Hypothalamus (tissue), 51 donors: ENCODE data around the gene SSR4.
A peak's percentile ranks its signal among the peaks of the same experiment; 100 is the strongest.

Source experiments
- DNase-seq, 51 donors: peaks; one replicate each; lab custom pipeline; 2025; lab: John Stamatoyannopoulos, UW

The SSR4 gene

DNA sequence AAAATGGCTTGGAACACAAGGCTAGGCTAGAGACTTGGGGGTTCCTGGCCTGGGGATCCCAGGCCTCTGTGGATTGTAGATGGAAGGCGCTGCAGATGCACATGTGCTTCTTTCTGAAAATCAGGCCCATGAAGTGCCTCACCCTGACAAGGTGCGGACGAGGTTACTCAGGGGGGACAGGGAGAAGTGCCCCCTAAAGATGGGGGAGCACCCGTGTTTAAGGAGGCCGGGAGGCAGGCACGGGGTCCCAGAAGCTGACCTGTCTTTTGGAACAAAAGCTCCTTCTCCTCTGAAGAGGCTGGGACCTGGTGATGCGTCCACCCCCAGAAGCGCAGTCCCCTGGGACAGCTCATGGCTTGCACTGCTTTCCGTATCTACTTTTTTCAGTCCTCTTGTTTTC is 33.4 kb downstream of the SSR4 start:
- no peak for DNase-seq

DNA sequence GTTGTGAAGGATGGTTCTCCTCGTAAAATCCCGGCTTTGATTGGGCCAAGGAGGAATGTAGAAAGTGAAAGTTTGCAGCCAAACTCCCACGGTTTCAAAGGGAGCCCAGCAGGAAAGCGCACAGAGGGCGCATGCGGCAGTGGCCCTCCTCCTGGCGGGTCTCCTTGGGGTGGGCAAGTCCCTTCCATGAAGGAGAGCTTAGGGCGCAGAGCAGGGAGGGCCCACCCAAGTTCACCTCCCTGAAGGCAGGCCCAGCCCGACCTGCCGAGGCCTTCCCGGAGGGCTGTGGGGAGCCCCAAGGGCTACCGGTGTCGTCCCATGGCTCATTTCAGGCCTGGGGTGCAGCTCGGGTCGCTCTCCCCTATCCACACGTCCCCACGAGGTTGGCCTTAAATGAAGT is 33.8 kb downstream of the SSR4 start:
- no peak for DNase-seq

DNA sequence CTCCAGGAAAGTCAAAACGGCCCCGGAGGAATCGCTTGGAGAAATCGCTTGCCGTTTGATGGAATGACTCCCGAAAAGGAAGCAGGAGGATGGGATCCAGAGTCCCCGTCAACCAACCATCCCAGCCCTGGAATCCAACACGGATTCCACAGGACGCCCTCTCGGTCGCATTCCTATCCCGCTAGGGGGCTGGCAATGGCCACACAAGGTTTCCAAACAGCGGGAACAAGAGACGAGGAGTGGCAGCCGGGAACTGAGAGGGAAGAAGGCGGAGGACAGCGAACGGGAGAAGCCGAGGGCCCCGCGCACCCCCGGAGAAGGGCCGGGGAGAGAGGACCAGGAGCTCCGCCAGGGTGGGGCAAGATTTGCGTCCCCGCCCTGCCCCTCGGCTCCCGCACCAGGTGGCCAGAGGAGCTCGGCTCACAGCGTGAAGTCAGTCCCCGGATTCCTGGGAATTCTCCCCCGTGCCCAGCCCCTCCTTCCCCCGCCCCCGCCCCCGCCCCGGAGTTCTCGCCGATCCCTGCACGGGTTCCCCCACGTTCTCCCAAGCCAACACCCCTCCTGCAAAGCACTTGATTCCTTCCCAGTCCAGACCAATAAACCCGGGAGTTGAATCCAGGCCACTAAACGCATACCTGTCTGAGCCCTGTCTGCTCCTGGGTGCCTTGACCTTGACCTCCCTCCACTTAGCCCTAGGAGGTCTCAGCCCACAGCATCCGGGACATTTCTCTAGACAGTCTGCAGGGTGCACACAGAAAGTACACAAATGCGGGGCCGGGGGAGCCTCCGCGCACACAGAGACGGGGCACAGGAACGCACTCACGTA is 34.5 kb downstream of the SSR4 start:
- peak in 2 of 51 donors; percentile 4 to 18 for DNase-seq

DNA sequence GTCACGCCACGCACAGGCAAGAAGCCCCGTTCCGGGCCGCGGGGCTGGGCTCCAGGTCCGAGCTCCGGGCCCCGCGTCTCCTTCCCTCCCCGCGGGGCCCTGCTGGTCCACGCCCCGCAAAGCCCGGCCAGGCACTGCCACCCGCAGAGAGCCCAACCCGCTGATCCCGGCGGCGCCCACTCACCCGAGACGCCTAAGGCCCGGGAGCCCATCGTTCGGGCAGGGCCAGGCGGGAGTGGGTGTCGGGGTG is 35.0 kb downstream of the SSR4 start:
- DNase-seq = no peak

- DNase-seq = peak in 2 of 51 donors; percentile 4 to 5
These were observed 35.6 kb downstream of the SSR4 start, which contains the start of gene PDZD4 for GRCh38 chrX:153829799-153830639. Gene PDZD4 (minus strand): TSS chrX:153830544. CDS start chrX:153830298, 246 bp downstream.

DNA sequence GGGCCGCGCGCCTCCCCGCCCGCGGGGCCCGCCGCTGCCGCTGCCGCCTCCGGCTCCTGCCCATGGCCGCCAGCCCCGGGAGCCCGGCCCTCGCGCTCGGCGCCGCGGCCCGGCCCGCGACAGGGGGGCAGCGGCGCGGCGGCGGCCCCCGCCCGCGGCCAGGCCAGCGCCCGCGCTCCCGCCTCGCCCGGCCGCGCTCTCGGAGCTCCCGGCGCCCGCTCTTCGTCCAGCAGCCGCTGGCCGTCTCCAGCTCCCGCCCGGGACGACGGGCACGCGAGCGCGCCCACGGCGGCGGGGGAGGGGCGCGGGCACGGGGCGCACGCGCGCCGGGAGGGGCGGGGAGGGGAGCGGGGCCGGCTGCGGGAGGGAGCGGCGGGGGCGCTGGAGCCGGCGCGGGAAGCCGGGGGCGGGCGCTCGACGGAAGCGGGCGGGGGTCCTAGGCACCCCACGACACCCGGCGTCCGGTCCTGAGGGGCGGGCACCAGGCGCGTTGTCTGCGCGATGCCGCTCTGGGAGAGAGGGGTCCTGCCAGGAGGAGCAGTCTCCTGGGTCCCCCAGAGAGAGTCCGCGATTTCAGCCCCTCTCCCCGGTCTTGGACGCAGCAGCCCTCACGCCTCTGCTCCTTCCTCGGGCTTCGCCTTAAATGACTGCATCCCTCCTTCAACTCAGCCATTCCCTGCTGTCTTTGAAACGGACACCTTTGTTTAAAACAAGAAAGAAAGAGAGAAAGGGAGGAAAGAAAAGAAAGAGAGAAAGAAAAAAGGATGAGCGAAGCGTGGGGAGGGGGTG is 36.4 kb downstream of the SSR4 start:
- DNase-seq = peak in 6 of 51 donors; percentile 2 to 36 (median 16)

- no peak for DNase-seq
These were observed 37.1 kb downstream of the SSR4 start for GRCh38 chrX:153831429-153832150.

GRCh38 chrX:153832728-153833127 is 38.3 kb downstream of the SSR4 start:
- no peak for DNase-seq

GRCh38 chrX:153836921-153837320 is 42.5 kb downstream of the SSR4 start:
- no peak for DNase-seq

DNA sequence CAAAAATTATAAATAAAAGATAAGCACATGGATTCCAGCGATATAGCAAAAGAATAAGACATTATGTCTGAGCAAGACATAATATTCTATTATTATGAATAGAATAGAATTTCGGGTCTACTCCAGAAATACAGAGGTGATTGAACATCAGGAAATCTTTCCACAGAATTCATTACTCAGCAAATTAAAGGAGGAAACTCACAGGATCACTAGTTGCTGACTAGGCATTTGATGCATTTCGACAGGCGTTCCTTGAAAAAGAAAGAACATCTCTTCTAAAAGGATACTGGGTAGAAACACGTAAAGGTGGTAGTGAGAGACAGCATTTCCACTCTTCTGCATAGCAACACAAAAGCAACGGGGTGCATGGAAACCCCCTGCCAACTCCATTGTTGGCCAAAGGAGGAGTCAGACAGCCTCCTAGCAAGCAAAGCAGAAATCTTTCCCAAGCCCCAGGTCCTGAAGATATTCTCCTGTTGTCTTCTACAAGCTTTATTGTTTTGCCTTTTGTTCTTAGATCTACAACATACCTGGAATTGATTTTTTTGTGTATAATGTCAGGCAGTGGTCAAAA is 50.1 kb downstream of the SSR4 start:
- DNase-seq = no peak

GRCh38 chrX:153845195-153845594 is 50.7 kb downstream of the SSR4 start:
- DNase-seq = no peak

- no peak for DNase-seq
These were observed 51.4 kb downstream of the SSR4 start for GRCh38 chrX:153845842-153846241.
